GM12874 (cell line): ENCODE measurements around the gene RASSF8.

Experiments
- CTCF ChIP-seq: IDR thresholded peaks from 2 replicates; pipeline ENCODE4 v1.5.1; 2011; ENCODE audit warnings: low read depth, mild to moderate bottlenecking, control low read depth, low read length, moderate library complexity; ENCODE audit not compliant: insufficient read depth

Gene RASSF8

GRCh38 chr12:26101763-26102162, 143.3 kb downstream of the RASSF8 start:
- TF ChIP-seq CTCF: no peak

- no peak for TF ChIP-seq CTCF
Observed at GRCh38 chr12:26102953-26103352, 144.5 kb downstream of the RASSF8 start.

- no peak for TF ChIP-seq CTCF
Observed at GRCh38 chr12:26106347-26106746, 147.9 kb downstream of the RASSF8 start.

- TF ChIP-seq CTCF: no peak
Observed at GRCh38 chr12:26108915-26109314, 150.4 kb downstream of the RASSF8 start.

GRCh38 chr12:26109343-26109881, 150.9 kb downstream of the RASSF8 start:
- TF ChIP-seq CTCF: no peak

- no peak for TF ChIP-seq CTCF
Observed at GRCh38 chr12:26112232-26112631, 153.8 kb downstream of the RASSF8 start.

GRCh38 chr12:26112703-26113147, 154.2 kb downstream of the RASSF8 start:
- TF ChIP-seq CTCF: no peak
